ENCODE measurements around the gene SUFU. TPM values are rescaled to one million over a fixed set of nuclear protein-coding genes. Genes with fewer than 3 reads are reported as not detected.

The SUFU gene
- total and polyA plus RNA-seq, 9 donors: 4.6 to 19.1 (median 14.2) TPM

GRCh38 chr10:102646610-102647442 lies 143.1 kb downstream of the SUFU start:
- peaks cover 31% of the 10 kb centered on the region for H3K4me1 ChIP-seq (ENCODE audit: insufficient read depth)
- H3K27me3 ChIP-seq: no peaks in the 10 kb centered on the region
- H3K27ac ChIP-seq: peak overlapping the region; percentile 91 to 98
- 12 to 15% (median 12%) methylated on average over 18 of the region's 18 CpGs for WGBS, 3 donors
- intact Hi-C loops (cut with DNase I): loop anchor here in 2 of 4 donors (5.0 to 10.0 kb wide), 2 partner anchors 65 to 68 kb away; partner anchors contain the start of genes ARL3 (in 2 of the 2) and SFXN2 (in 2 of the 2)
- peak in 3 of 5 donors; percentile 54 to 65 (median 56) for DNase-seq
- TF ChIP-seq EP300 (IDR thresholded peaks at IDR 0.05) (no peak), CTCF (IDR thresholded peaks at IDR 0.05) (peak in 1 of 3 donors; percentile 8), POLR2A (IDR thresholded peaks at IDR 0.05) (no peak)
- H3K36me3 ChIP-seq: no peaks in the 10 kb centered on the region
- no peaks in the 10 kb centered on the region for H3K9me3 ChIP-seq
- H3K4me3 ChIP-seq: peak overlapping the region; percentile 69

- Histone ChIP-seq H3K9me3 (no peaks in the 10 kb centered on the region), H3K4me1 (ENCODE audit: insufficient read depth) (peaks cover 31% of the 10 kb centered on the region), H3K4me3 (peak overlapping the region; percentile 69), H3K36me3 (no peaks in the 10 kb centered on the region), H3K27me3 (no peaks in the 10 kb centered on the region), H3K27ac (peak overlapping the region in 1 of 2 donors; percentile 2)
- TF ChIP-seq POLR2A (IDR thresholded peaks at IDR 0.05): no peak
- no peak for TF ChIP-seq CTCF (IDR thresholded peaks at IDR 0.05)
- no peak for TF ChIP-seq EP300 (IDR thresholded peaks at IDR 0.05)
- WGBS, 3 donors: 46 to 53% (median 49%) methylated on average over 7 of the region's 7 CpGs
- intact Hi-C loops (cut with DNase I): loop anchor here in 2 of 4 donors (5.0 to 10.0 kb wide), 2 partner anchors 65 to 67 kb away; partner anchors contain the start of genes ARL3 (in 2 of the 2) and SFXN2 (in 2 of the 2)
- DNase-seq: no peak
These were observed 143.9 kb downstream of the SUFU start for GRCh38 chr10:102647443-102648268.

GRCh38 chr10:102648269-102648888 lies 144.6 kb downstream of the SUFU start:
- Histone ChIP-seq H3K4me3 (peak overlapping the region; percentile 16), H3K27ac (peak overlapping the region in 1 of 2 donors; percentile 4), H3K4me1 (ENCODE audit: insufficient read depth) (peaks cover 31% of the 10 kb centered on the region), H3K9me3 (no peaks in the 10 kb centered on the region), H3K36me3 (no peaks in the 10 kb centered on the region), H3K27me3 (no peaks in the 10 kb centered on the region)
- no peak for DNase-seq
- intact Hi-C loops (cut with DNase I): loop anchor here in 2 of 4 donors (5.0 to 10.0 kb wide), 2 partner anchors 64 to 66 kb away; partner anchors contain the start of genes ARL3 (in 2 of the 2) and SFXN2 (in 2 of the 2)
- WGBS, 3 donors: 35 to 41% (median 37%) methylated on average over 12 of the region's 12 CpGs
- TF ChIP-seq POLR2A (IDR thresholded peaks at IDR 0.05) (no peak), EP300 (IDR thresholded peaks at IDR 0.05) (no peak), CTCF (IDR thresholded peaks at IDR 0.05) (no peak)
